GM18498 (cell line): ENCODE data around the gene ZNF445.
"Not testable (repeated sequence)": the region's sequence is repeated elsewhere in the genome, so short reads cannot be mapped to it uniquely, and the experiment has no call there.

ENCODE experiments used
- ATAC-seq: cut with Tn5 transposase; IDR thresholded peaks from one replicate; pipeline ENCODE4 v1.9.1; 2021; ENCODE audit warnings: mild to moderate bottlenecking, moderate library complexity; ENCODE audit not compliant: unreplicated experiment

ZNF445 gene

GRCh38 chr3:44476963-44477311, 533 bp downstream of the ZNF445 start:
- ATAC-seq = no peak

- no peak for ATAC-seq
Observed at GRCh38 chr3:44476181-44476611, 1.3 kb downstream of the ZNF445 start.

DNA sequence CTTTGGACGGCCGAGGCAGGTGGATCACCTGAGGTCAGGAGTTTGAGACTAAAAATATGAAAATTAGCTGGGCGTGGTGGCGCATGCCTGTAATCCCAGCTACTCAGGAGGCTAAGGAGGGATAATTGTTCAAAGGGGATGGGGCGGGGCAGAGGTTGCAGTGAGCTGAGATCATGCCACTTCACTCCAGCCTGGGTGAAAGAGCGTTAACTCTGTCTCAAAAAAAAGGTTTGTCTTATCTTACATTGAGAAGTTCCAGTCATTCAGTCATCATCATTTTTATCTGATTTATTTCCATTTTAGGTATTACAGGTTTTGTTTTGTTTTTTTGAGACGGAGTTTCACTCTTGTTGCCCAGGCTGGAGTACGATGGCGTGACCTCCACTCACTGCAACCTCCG, 2.6 kb downstream of the ZNF445 start:
- ATAC-seq = not testable (repeated sequence)

GRCh38 chr3:44470430-44470829, 7.0 kb downstream of the ZNF445 start:
- no peak for ATAC-seq

DNA sequence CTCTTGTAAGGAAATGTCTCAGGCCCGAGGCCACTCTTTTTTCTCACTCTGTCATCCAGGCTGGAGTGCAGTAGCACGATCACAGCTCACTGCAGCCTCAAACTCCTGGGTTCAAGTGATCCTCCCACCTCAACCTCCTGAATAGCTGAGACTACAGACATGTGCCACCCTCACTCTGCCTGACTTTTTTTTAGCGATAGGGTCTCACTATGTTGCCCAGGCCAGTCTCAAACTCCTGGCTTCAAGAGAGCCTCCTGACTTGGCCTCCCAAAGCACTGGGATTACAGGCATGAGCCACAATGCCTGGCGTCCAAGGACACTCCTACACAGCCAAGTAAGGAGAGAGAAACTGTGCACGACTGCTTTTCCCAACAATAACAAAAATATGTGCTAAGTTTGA, 7.6 kb downstream of the ZNF445 start:
- no peak for ATAC-seq

DNA sequence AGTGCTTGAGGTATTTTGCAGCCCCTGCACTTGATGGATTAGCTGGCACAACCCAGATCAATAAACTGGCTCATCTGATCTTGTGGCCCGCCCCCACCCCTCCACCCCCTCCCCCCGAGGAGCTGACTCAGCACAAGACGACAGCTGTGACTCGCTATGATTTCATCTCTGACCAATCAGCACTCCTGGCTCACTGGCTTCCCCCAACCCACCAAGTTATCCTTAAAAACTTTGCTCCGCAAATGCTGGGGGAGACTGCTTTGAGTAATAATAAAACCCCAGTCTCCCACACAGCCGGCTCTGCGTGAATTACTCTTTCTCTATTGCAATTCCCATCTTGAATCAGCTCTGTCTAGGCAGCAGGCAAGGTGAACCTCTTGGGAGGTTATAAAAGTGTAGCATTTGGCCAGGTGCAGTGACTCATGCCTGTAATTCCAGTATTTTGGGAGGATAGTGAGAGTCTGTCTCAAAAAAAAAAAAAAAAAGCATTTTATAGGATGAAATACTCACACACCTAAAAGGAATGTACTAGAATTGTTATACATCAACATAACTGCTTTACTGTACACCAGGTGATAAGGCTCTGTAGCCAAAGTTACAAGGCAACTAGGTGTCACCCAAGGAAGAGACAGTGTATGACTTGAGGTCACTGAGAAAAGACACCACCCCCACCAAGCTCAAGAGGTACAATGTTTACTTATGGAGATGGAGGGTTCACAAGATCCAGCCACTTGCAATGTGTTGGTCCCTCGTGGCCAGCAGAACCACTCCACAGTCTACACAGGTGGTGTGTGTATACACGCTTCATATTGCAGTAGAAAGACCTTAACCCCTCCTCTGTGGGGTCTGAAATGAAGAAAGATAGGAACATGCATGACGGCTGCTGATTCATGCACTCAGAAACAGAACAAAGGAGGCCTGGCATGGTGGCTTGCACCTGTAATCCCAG, 8.6 kb downstream of the ZNF445 start:
- ATAC-seq = no peak

GRCh38 chr3:44468099-44468537, 9.4 kb downstream of the ZNF445 start:
- not testable (repeated sequence) for ATAC-seq

DNA sequence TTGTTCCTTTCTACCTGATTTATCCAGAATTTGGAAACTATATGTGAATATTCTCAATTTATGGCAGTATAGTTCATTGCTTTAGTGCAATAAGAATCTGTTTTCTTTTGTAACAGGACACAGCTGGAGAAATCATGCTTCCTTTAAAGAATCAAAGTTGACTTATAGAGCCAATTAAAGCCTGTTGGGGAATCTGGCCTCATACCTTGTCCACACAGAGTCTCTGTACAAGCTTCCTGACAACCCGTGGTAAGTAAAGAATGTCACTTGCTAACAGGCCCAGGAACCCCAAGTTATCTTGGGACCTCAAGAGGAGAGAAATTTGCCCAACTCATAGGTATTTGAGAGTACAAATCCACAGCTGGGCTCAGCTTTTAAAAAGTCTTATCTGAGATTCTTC, 10.2 kb downstream of the ZNF445 start:
- no peak for ATAC-seq

DNA sequence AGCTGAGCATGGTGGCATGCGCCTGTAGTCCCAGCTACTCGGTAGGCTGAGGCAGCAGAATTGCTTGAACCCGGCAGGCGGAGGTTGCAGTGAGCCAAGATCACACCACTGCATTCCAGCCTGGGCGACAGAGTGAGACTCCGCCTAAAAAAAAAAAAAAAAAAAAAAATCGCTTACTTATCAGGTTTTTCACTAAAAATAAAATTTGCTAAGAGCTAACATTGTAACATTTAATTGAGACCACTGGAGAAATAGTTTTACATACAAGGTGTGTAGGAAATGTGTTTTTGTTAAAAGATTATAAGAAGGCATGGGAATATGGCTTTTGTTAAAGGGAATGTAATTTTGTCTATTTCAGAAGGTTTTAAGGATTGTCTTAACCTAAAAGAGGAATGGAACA, 12.6 kb downstream of the ZNF445 start:
- ATAC-seq = not testable (repeated sequence)

GRCh38 chr3:44464509-44464908, 13.0 kb downstream of the ZNF445 start:
- no peak for ATAC-seq

DNA sequence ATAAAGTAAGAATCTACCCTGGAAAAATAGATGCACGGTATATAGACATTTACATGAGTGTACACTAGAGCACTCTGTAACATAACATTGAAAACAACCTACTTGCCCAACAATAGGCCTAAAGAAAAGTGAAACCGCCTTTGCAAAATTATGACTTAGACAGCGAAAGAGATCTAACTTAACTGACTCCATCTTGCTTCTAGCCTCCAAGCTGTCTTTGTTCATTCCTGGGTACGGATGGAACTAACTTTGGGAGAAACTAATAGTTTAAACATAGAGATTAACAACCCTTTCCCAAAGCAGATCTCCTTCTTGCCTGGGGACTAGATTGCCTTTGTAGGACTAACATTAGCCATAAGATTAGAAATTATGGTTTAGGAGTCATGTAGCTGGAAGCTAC, 17.4 kb downstream of the ZNF445 start:
- not testable (repeated sequence) for ATAC-seq

- no peak for ATAC-seq
Observed at GRCh38 chr3:44455318-44455717, 22.2 kb downstream of the ZNF445 start.

DNA sequence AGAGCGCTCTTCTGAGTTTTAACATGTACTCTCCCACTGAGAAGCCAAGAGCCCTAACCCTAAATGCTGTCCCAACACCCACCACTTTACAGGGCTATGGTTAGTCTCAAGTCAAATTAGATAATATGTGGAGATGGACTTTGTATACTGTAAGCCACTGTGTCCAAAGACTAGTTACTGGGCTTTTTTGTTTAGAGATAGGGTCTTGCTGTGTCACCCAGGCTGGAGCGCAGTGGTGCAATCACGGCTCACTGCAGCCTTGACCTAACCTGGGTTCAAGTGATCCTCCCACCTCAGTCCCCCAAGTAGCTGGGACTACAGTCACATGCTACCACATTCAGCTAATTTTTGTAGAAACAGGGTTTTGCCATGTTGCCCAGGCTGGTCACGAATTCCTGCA, 23.2 kb downstream of the ZNF445 start:
- no peak for ATAC-seq

DNA sequence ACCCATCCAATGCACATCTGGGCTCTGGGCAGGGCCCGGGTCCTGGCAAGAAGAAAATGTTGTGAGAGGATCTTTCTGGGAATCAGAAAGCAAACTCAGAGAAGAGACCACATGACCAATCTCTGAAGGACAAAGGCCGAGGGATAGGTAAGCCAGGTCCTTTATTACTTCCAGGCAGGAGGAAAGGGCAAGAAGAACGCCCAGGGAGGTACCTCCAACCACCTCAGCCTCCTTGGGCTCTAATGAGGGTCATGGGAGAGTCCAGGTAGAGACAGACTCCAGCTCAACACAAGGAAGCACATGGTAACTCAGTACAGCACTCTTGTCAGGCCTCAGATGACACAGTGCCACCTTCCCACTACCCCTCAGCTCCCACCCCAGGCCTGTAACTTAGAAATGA, 26.0 kb downstream of the ZNF445 start:
- ATAC-seq = no peak

- no peak for ATAC-seq
Observed at GRCh38 chr3:44446929-44447328, 30.5 kb downstream of the ZNF445 start.

- no peak for ATAC-seq
Observed at GRCh38 chr3:44445786-44446185, 31.7 kb downstream of the ZNF445 start.

DNA sequence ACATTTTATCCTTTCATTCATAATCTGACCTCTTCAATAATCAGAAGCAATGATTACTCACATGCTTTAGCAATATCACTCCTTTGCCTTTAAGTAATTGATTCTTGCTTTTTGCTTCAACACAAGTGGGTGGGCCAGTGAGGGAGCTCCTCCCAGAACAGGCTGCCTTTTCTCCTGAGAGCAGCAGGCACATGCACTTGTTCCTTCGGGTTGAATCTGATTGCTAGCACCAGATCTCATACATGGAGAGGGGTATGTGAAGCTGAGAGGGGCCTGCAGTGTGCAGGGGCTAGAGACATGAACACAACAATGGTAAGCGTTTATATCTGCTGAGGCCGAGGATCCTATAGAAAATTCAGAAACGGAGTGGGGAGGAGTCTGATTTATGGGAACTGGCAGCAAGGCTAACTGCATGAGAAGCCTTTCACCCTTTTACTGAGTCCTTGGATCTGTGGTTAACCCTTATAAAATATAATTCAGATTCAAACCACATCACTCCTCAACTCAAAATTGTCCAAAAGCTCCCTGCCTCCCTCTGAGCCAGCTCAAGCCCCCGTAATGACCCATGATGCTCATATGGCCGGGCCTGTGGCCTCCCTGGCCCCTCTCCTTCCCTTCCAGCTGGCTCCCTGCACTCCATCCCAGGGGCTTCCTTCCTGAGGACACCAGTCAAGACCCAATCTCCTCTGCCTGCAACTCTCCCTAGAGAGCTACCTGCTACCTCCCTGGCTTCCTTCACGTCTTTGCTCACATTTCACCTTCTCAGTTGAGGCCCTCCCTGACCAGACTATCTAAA, 32.4 kb downstream of the ZNF445 start:
- ATAC-seq = no peak

GRCh38 chr3:44444437-44444836, 33.0 kb downstream of the ZNF445 start:
- no peak for ATAC-seq

- ATAC-seq = no peak
Observed at GRCh38 chr3:44442596-44443309, 34.7 kb downstream of the ZNF445 start.

DNA sequence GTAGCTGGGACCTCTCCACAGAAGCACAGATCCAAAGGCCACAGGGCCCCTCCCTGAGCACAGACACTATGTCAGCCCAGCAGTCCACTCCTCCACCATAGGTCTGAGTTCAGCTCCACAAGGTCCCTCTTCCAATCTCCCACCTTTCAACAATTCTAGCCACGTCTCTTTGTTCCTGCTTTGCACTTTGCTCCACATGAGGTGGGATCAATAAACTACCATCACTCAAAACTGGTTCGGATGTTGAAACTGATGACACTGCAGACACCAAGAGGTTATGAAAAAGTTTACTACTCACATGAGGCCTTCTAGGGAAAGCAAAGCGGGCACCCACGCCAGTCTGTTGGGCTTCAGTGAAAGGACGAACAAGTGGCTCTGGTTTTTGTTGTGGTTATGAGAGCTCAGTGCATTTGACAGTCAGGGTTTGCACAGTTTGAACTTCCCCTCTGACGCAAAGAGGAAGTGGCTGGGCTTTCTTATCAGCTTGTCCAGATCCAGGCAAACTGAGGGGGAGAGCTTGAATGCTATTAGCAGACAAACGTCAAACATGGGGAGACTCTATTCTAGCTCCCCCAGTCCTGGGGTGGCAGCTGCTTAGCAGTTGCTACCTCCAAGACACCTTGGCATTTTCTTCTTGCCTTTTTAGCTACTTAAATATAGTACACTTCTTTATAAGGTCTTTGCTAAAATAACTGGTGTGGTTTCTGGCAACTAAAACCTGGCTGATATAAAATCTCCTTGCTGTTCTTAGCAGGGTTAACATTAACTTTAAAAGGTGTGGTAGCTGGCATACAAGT, 37.8 kb downstream of the ZNF445 start:
- ATAC-seq = peak; percentile 91
